ENCODE results near the gene NRG3. TPM values are rescaled to one million over a fixed set of nuclear protein-coding genes. Genes with fewer than 3 reads are reported as not detected.

NRG3 gene
- total RNA-seq = not detected

DNA sequence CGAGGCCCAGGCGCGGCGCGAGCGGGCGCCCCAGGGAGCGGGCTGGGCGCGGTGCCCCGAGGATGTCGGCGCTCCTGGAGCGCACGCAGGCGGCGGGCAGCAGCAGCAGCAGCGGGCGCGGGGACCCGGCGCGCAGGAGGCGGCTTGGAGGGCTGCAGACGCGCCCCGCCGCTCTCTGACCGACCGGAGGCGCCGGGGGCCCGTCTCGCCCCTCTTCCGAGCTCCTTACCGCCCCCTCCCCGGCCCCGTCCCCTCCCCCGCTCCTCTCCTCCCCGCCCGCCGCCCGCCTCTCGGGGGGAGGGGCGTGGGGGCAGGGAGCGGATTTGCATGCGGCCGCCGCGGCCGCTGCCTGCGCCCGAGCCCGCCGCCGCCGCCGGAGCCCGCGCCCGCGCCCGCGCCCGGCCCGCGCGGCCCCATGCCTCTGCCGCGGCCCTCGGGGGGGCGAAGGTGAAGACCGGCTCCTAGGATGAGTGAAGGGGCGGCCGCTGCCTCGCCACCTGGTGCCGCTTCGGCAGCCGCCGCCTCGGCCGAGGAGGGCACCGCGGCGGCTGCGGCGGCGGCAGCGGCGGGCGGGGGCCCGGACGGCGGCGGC, at the start of gene NRG3:
Gene NRG3, plus strand, starts transcription at position 320 of the 592 bp plus-strand sequence.
- intact Hi-C loops (cut with DNase I, micrococcal nuclease) = no loop called here
- DNase-seq (peak; percentile 15), ATAC-seq (no peak)
- Mint-ChIP-seq H3K9me3 (ENCODE audit: low read depth) (no peaks in the 10 kb centered on the region), H3K4me1 (peaks cover 11% of the 10 kb centered on the region), H3K4me3 (no peak within 1 kb of the TSS), H3K27me3 (peaks cover 41% of the 10 kb centered on the region), H3K27ac (no peak within 1 kb of the TSS), H3K36me3 (ENCODE audit: low read depth) (no peaks in the 10 kb centered on the region)
- POLR2A ChIA-PET = no interaction called here
- CTCF ChIA-PET = no interaction called here

- ATAC-seq (no peak), DNase-seq (no peak)
- H3K27me3 Mint-ChIP-seq = peaks cover 2% of the 10 kb centered on the region
- ChIA-PET POLR2A (no interaction called here), CTCF (no interaction called here)
- intact Hi-C loops (cut with DNase I, micrococcal nuclease) = no loop called here
- H3K4me1 Mint-ChIP-seq = no peaks in the 10 kb centered on the region
- H3K27ac Mint-ChIP-seq = no peak overlapping the region
- no peaks in the 10 kb centered on the region for H3K36me3 Mint-ChIP-seq (ENCODE audit: low read depth)
- H3K9me3 Mint-ChIP-seq (ENCODE audit: low read depth) = peaks cover 1% of the 10 kb centered on the region
- no peak overlapping the region for H3K4me3 Mint-ChIP-seq
Measured at GRCh38 chr10:81828251-81828650, 46.7 kb upstream of the NRG3 start.

- Mint-ChIP-seq H3K36me3 (ENCODE audit: low read depth) (no peaks in the 10 kb centered on the region), H3K4me1 (no peaks in the 10 kb centered on the region), H3K9me3 (ENCODE audit: low read depth) (peaks cover 1% of the 10 kb centered on the region), H3K27ac (no peak overlapping the region), H3K27me3 (peaks cover 2% of the 10 kb centered on the region), H3K4me3 (no peak overlapping the region)
- ATAC-seq = no peak
- no peak for DNase-seq
- intact Hi-C loops (cut with DNase I, micrococcal nuclease) = no loop called here
- ChIA-PET CTCF (no interaction called here), POLR2A (no interaction called here)
Measured at GRCh38 chr10:81831060-81831459, 43.9 kb upstream of the NRG3 start.

- no peaks in the 10 kb centered on the region for H3K9me3 Mint-ChIP-seq (ENCODE audit: low read depth)
- intact Hi-C loops (cut with DNase I, micrococcal nuclease) = no loop called here
- DNase-seq (no peak), ATAC-seq (no peak)
- peaks cover 2% of the 10 kb centered on the region for H3K27me3 Mint-ChIP-seq
- no peaks in the 10 kb centered on the region for H3K4me1 Mint-ChIP-seq
- CTCF ChIA-PET = no interaction called here
- no peak overlapping the region for H3K27ac Mint-ChIP-seq
- no peak overlapping the region for H3K4me3 Mint-ChIP-seq
- H3K36me3 Mint-ChIP-seq (ENCODE audit: low read depth) = no peaks in the 10 kb centered on the region
- POLR2A ChIA-PET = no interaction called here
Measured at GRCh38 chr10:81838950-81839349, 36.0 kb upstream of the NRG3 start.

DNA sequence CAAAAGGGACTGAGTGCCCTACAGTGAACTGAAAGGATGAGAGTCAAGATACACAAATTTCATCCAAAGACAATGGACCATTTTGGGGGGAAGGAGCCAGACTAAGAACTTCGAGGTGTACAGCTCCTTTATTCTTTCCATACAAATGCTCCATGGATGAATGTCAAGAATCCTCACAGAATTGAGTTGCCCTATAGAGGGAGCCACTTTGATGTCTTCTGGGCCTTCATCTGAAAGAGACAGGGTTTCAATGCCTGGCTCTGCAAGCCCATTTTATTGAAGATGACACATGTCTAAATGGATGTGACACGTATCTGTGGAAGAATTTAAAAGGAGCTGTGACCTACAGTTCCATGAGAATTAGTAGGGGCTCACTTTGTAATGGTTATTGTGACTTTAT, 32.0 kb upstream of the NRG3 start:
- H3K27ac Mint-ChIP-seq = no peak overlapping the region
- intact Hi-C loops (cut with DNase I, micrococcal nuclease) = loop anchor here in 1 of 2 experiments (5.0 kb wide), 1 partner anchor 896 kb away; no protein-coding TSS in a partner anchor
- DNase-seq = no peak
- ChIA-PET CTCF (no interaction called here), POLR2A (no interaction called here)
- no peaks in the 10 kb centered on the region for H3K9me3 Mint-ChIP-seq (ENCODE audit: low read depth)
- H3K27me3 Mint-ChIP-seq = peaks cover 7% of the 10 kb centered on the region
- no peak overlapping the region for H3K4me3 Mint-ChIP-seq
- no peaks in the 10 kb centered on the region for H3K4me1 Mint-ChIP-seq
- ATAC-seq = no peak
- no peaks in the 10 kb centered on the region for H3K36me3 Mint-ChIP-seq (ENCODE audit: low read depth)

DNA sequence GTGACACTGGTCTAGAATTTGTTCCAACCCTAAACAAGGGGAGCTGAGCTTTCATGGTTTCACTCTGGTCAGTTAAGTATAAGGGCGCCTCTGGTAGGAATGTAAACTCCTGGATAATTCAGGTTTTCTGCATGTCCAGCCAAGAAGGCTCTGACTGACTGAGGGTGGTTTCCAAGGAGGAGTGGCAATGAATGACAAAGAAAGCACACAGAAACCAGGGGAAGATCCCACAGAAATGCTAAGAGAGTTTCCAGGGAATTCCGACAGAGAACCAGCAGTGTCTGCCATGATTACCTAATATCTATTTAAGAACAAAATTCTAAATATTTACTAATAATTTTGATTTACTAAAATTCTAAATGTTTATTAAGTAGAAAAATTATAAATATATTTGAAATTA, 27.3 kb upstream of the NRG3 start:
- Mint-ChIP-seq H3K4me3 (no peak overlapping the region), H3K9me3 (ENCODE audit: low read depth) (no peaks in the 10 kb centered on the region), H3K27me3 (peaks cover 5% of the 10 kb centered on the region), H3K4me1 (no peaks in the 10 kb centered on the region), H3K27ac (no peak overlapping the region), H3K36me3 (ENCODE audit: low read depth) (no peaks in the 10 kb centered on the region)
- DNase-seq (no peak), ATAC-seq (no peak)
- CTCF ChIA-PET = no interaction called here
- intact Hi-C loops (cut with DNase I, micrococcal nuclease) = no loop called here
- POLR2A ChIA-PET = no interaction called here

- ChIA-PET CTCF (no interaction called here), POLR2A (no interaction called here)
- no peak for ATAC-seq
- H3K27me3 Mint-ChIP-seq = peaks cover 5% of the 10 kb centered on the region
- H3K9me3 Mint-ChIP-seq (ENCODE audit: low read depth) = no peaks in the 10 kb centered on the region
- H3K36me3 Mint-ChIP-seq (ENCODE audit: low read depth) = no peaks in the 10 kb centered on the region
- no peaks in the 10 kb centered on the region for H3K4me1 Mint-ChIP-seq
- DNase-seq = no peak
- intact Hi-C loops (cut with DNase I, micrococcal nuclease) = no loop called here
- H3K27ac Mint-ChIP-seq = no peak overlapping the region
- no peak overlapping the region for H3K4me3 Mint-ChIP-seq
Measured at GRCh38 chr10:81848514-81848913, 26.5 kb upstream of the NRG3 start.

DNA sequence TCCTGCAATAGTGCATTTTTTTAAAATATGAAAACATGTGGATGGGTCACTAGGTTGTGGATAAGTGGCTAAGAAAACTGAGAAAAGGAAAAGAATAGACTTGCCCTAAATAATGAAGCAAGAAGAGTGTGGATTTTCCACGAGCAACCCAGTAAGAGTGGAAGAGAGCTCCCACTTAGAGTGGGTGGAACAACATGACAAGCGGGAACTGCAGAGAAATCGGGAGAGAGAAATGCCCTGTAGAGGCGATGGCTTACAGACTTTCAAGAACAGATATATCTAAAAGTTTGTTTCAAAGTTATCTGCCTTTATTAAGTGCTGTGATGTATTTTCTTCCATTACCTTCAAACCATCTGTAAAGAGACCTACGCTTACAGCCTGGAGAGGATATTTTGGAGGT, 26.1 kb upstream of the NRG3 start:
- no peaks in the 10 kb centered on the region for H3K4me1 Mint-ChIP-seq
- no peaks in the 10 kb centered on the region for H3K36me3 Mint-ChIP-seq (ENCODE audit: low read depth)
- DNase-seq = no peak
- peaks cover 5% of the 10 kb centered on the region for H3K27me3 Mint-ChIP-seq
- intact Hi-C loops (cut with DNase I, micrococcal nuclease) = no loop called here
- H3K9me3 Mint-ChIP-seq (ENCODE audit: low read depth) = no peaks in the 10 kb centered on the region
- H3K4me3 Mint-ChIP-seq = no peak overlapping the region
- ATAC-seq = no peak
- CTCF ChIA-PET = no interaction called here
- POLR2A ChIA-PET = no interaction called here
- H3K27ac Mint-ChIP-seq = no peak overlapping the region

DNA sequence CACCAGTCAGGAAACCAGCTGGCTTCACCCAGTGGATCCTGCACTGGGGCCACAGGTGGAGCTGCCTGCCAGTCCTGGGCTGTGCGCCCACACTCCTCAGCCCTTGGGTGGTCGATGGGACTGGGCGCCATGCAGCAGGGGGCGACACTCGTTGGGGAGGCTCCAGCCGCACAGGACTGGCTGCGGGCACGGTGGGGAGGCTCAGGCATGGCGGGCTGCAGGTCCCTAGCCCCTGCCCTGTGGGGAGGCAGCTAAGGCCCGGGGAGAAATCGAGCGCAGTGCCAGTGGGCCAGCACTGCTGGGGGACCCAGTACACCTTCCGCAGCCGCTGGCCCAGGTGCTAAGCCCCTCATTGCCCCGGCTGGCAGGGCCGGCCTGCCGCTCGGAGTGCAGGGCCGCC, 12.4 kb upstream of the NRG3 start:
- DNase-seq = no peak
- ChIA-PET POLR2A (no interaction called here), CTCF (no interaction called here)
- H3K27me3 Mint-ChIP-seq = peaks cover 2% of the 10 kb centered on the region
- no peaks in the 10 kb centered on the region for H3K36me3 Mint-ChIP-seq (ENCODE audit: low read depth)
- ATAC-seq = no peak
- H3K9me3 Mint-ChIP-seq (ENCODE audit: low read depth) = peaks cover 4% of the 10 kb centered on the region
- intact Hi-C loops (cut with DNase I, micrococcal nuclease) = no loop called here
- H3K27ac Mint-ChIP-seq = no peak overlapping the region
- no peaks in the 10 kb centered on the region for H3K4me1 Mint-ChIP-seq
- no peak overlapping the region for H3K4me3 Mint-ChIP-seq

DNA sequence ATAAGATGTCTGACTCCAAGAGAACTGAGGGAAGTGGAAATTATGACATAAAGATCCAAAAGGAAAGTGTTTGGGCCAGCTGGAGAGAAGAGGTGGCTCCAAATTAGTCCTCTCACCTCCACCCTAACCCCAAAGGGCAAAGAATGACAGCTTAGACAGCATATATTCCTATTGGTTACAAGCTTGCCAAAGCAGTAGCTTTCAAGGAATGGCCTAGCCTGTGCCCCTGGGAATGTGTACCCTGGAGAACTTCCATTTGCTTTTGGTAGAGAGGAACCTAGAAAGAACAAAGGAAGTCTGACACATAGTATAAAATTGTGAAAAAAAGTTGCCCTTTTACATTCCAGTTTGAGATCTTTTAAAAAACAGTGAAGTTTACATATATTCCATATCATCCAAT, 11.2 kb upstream of the NRG3 start:
- no peak for DNase-seq
- Mint-ChIP-seq H3K36me3 (ENCODE audit: low read depth) (no peaks in the 10 kb centered on the region), H3K4me3 (no peak overlapping the region), H3K27me3 (peaks cover 3% of the 10 kb centered on the region), H3K4me1 (no peaks in the 10 kb centered on the region), H3K9me3 (ENCODE audit: low read depth) (peaks cover 4% of the 10 kb centered on the region), H3K27ac (no peak overlapping the region)
- no peak for ATAC-seq
- CTCF ChIA-PET = no interaction called here
- POLR2A ChIA-PET = no interaction called here
- intact Hi-C loops (cut with DNase I, micrococcal nuclease) = no loop called here

GRCh38 chr10:81865581-81865980, 9.4 kb upstream of the NRG3 start:
- no peak for DNase-seq
- ChIA-PET POLR2A (no interaction called here), CTCF (no interaction called here)
- H3K4me3 Mint-ChIP-seq = no peak overlapping the region
- H3K4me1 Mint-ChIP-seq = no peaks in the 10 kb centered on the region
- peaks cover under 1% of the 10 kb centered on the region for H3K9me3 Mint-ChIP-seq (ENCODE audit: low read depth)
- no peak overlapping the region for H3K27ac Mint-ChIP-seq
- H3K36me3 Mint-ChIP-seq (ENCODE audit: low read depth) = no peaks in the 10 kb centered on the region
- ATAC-seq = no peak
- peaks cover 4% of the 10 kb centered on the region for H3K27me3 Mint-ChIP-seq
- intact Hi-C loops (cut with DNase I, micrococcal nuclease) = no loop called here

GRCh38 chr10:81866753-81867152, 8.2 kb upstream of the NRG3 start:
- Mint-ChIP-seq H3K9me3 (ENCODE audit: low read depth) (no peaks in the 10 kb centered on the region), H3K36me3 (ENCODE audit: low read depth) (no peaks in the 10 kb centered on the region), H3K4me3 (no peak overlapping the region), H3K27ac (no peak overlapping the region), H3K27me3 (peaks cover 8% of the 10 kb centered on the region), H3K4me1 (no peaks in the 10 kb centered on the region)
- DNase-seq (no peak), ATAC-seq (no peak)
- intact Hi-C loops (cut with DNase I, micrococcal nuclease) = no loop called here
- POLR2A ChIA-PET = no interaction called here
- CTCF ChIA-PET = interaction anchor here (1.3 kb wide), 1 partner anchor 16 kb away, joined by 3 read pairs; no protein-coding TSS in a partner anchor

- Mint-ChIP-seq H3K36me3 (ENCODE audit: low read depth) (no peaks in the 10 kb centered on the region), H3K27me3 (peaks cover 18% of the 10 kb centered on the region), H3K4me1 (peaks cover under 1% of the 10 kb centered on the region), H3K4me3 (no peak overlapping the region), H3K27ac (no peak overlapping the region), H3K9me3 (ENCODE audit: low read depth) (no peaks in the 10 kb centered on the region)
- intact Hi-C loops (cut with DNase I, micrococcal nuclease) = no loop called here
- ChIA-PET POLR2A (no interaction called here), CTCF (no interaction called here)
- DNase-seq = no peak
- ATAC-seq = no peak
Measured at GRCh38 chr10:81870472-81870871, 4.5 kb upstream of the NRG3 start.

Data from activated CD4-positive, alpha-beta T cell treated with anti-CD3 and anti-CD28 coated beads for 36 hours (primary cell).